ENCODE measurements around the gene HBEGF. TPM values are rescaled to one million over a fixed set of nuclear protein-coding genes. Genes with fewer than 3 reads are reported as not detected.

The HBEGF gene
- total and polyA plus RNA-seq, 2 donors (not counting 1 experiment from before 2014, with no cell fraction given), result 0.89 to 2.4 TPM

DNA sequence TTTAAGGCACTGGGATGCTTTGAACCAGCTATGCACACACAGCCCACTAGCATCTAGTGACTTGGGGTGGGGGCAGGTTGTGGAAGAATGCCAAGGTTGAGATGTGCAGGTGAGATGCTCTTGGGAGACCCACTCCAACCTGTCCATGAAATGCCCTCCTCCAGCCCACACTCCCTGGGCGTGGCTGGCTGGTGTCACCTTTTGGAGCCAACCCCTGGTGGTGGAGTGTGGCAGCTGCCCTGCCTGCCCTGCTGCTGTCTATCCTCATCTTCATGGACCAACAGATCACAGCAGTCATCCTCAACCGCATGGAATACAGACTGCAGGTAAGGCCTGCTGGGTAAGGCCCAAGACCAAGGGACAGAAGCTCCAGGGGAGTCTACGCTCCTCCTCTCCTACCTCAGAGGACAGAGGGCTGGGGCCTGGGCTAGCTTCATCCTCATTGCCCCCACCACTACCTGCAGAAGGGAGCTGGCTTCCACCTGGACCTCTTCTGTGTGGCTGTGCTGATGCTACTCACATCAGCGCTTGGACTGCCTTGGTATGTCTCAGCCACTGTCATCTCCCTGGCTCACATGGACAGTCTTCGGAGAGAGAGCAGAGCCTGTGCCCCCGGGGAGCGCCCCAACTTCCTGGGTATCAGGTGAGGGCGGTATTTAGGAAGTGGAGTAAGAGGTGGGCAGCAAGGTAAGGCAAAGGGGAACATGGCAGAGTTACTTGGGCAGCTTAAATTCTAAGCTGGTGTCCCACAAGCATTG lies 21.0 kb upstream of the HBEGF start:
- 99% methylated on average over 8 of the region's 8 CpGs for WGBS (ENCODE audit: insufficient coverage)
- TF ChIP-seq CTCF (IDR thresholded peaks at IDR 0.05) (no peak), EZH2 (IDR thresholded peaks at IDR 0.05; ENCODE audit: borderline replicate concordance, insufficient read depth, low read depth, low read length, poor library complexity, severe bottlenecking) (no peak)
- Mint-ChIP-seq H3K27ac (no peak overlapping the region), H3K27me3 (no peaks in the 10 kb centered on the region), H3K9me3 (ENCODE audit: insufficient read depth) (no peaks in the 10 kb centered on the region), H3K4me1 (peaks cover 5% of the 10 kb centered on the region), H3K4me3 (no peak overlapping the region)
- CTCF ChIA-PET, result interaction anchor here (0.6 to 1.5 kb wide), 3 partner anchors 9 to 343 kb away, joined by 4 to 6 read pairs (median 6); no protein-coding TSS in a partner anchor
- ATAC-seq (ENCODE audit: low read depth), result no peak
- Histone ChIP-seq H3K27ac (ENCODE audit: low read length in 2 of 2) (no peak overlapping the region), H3K4me3 (ENCODE audit: control extremely low read depth in 1 of 5, extremely low read depth in 1 of 5, insufficient read depth in 1 of 5, low read depth in 2 of 5, low read length in 4 of 5) (no peak overlapping the region), H3K36me3 (replicated peaks in 1 of 2; ENCODE audit: control extremely low read depth in 1 of 2, control insufficient read depth in 1 of 2, extremely low read depth in 1 of 2, insufficient read depth in 2 of 2, low read length in 1 of 2) (no peaks in the 10 kb centered on the region), H3K4me2 (replicated peaks; ENCODE audit: low read depth, low read length, poor library complexity, severe bottlenecking) (no peak overlapping the region), H3K9ac (ENCODE audit: low read length) (no peak overlapping the region), H3K9me3 (ENCODE audit: control extremely low read depth in 1 of 3, control insufficient read depth in 2 of 3, insufficient read depth in 1 of 3, low read length in 2 of 3) (no peaks in the 10 kb centered on the region), H3K79me2 (ENCODE audit: control insufficient read depth, insufficient read depth, low read length) (no peaks in the 10 kb centered on the region), H2AFZ (ENCODE audit: insufficient read depth, low read depth, low read length, poor library complexity, severe bottlenecking) (no peak overlapping the region), H4K20me1 (ENCODE audit: control insufficient read depth, insufficient read depth, low read length, poor library complexity, severe bottlenecking) (no peaks in the 10 kb centered on the region), H3K27me3 (replicated peaks in 1 of 4; ENCODE audit: control extremely low read depth in 1 of 4, control insufficient read depth in 3 of 4, insufficient read depth in 4 of 4, low read length in 3 of 4) (no peaks in the 10 kb centered on the region), H3K4me1 (ENCODE audit: control insufficient read depth in 2 of 2, insufficient read depth in 2 of 2, low read length in 2 of 2) (peaks cover 4 to 7% of the 10 kb centered on the region in 2 donors)
- POLR2A ChIA-PET, result no interaction called here
- no peak for DNase-seq
- intact Hi-C loops (cut with micrococcal nuclease), result no loop called here

DNA sequence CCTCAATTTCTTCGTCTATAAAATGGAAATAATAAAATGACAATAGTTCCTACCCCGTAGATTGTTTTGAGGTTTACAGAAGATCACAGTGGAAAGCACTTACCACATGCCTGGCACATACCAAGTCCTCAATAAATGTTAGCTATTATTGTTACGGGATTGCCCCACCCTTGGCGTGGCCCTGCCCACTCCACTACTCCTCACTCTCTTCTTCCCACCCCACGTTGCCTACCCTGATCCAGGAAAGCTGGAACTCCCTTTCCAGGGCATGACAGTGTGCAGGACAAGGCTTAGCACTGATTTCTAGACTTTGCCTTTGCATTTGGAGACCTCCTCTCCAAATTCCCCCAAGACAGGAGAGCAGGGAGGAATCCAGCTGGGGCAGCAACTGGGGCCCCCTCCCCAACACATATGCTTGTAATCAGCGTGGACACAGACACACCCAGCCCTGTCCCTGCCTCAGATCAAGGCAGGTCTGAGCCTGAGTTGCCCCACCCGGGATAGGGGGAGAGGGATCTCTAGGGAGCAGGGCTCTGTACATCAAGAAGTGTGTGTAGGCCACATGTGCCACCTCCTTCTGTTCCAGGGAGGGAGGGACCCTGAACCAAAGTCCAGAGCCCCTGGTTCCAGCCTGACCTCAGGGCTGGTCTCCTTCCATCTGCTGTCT lies 20.3 kb upstream of the HBEGF start:
- Histone ChIP-seq H3K4me2 (replicated peaks; ENCODE audit: low read depth, low read length, poor library complexity, severe bottlenecking) (no peak overlapping the region), H3K79me2 (ENCODE audit: control insufficient read depth, insufficient read depth, low read length) (no peaks in the 10 kb centered on the region), H2AFZ (ENCODE audit: insufficient read depth, low read depth, low read length, poor library complexity, severe bottlenecking) (no peak overlapping the region), H3K36me3 (replicated peaks in 1 of 2; ENCODE audit: control extremely low read depth in 1 of 2, control insufficient read depth in 1 of 2, extremely low read depth in 1 of 2, insufficient read depth in 2 of 2, low read length in 1 of 2) (no peaks in the 10 kb centered on the region), H3K4me1 (ENCODE audit: control insufficient read depth in 2 of 2, insufficient read depth in 2 of 2, low read length in 2 of 2) (peaks cover 4 to 7% of the 10 kb centered on the region in 2 donors), H3K4me3 (ENCODE audit: control extremely low read depth in 1 of 5, extremely low read depth in 1 of 5, insufficient read depth in 1 of 5, low read depth in 2 of 5, low read length in 4 of 5) (no peak overlapping the region), H3K27ac (ENCODE audit: low read length in 2 of 2) (no peak overlapping the region), H3K27me3 (replicated peaks in 1 of 4; ENCODE audit: control extremely low read depth in 1 of 4, control insufficient read depth in 3 of 4, insufficient read depth in 4 of 4, low read length in 3 of 4) (no peaks in the 10 kb centered on the region), H4K20me1 (ENCODE audit: control insufficient read depth, insufficient read depth, low read length, poor library complexity, severe bottlenecking) (no peaks in the 10 kb centered on the region), H3K9me3 (ENCODE audit: control extremely low read depth in 1 of 3, control insufficient read depth in 2 of 3, insufficient read depth in 1 of 3, low read length in 2 of 3) (no peaks in the 10 kb centered on the region), H3K9ac (ENCODE audit: low read length) (no peak overlapping the region)
- Mint-ChIP-seq H3K9me3 (ENCODE audit: insufficient read depth) (no peaks in the 10 kb centered on the region), H3K27me3 (no peaks in the 10 kb centered on the region), H3K4me1 (peaks cover 5% of the 10 kb centered on the region), H3K27ac (no peak overlapping the region), H3K4me3 (no peak overlapping the region)
- POLR2A ChIA-PET, result no interaction called here
- no peak for ATAC-seq (ENCODE audit: low read depth)
- intact Hi-C loops (cut with micrococcal nuclease), result no loop called here
- TF ChIP-seq CTCF (IDR thresholded peaks at IDR 0.05) (no peak), EZH2 (IDR thresholded peaks at IDR 0.05; ENCODE audit: borderline replicate concordance, insufficient read depth, low read depth, low read length, poor library complexity, severe bottlenecking) (no peak)
- WGBS (ENCODE audit: insufficient coverage), result 93% methylated on average over 5 of the region's 7 CpGs
- CTCF ChIA-PET, result interaction anchor here (0.6 to 2.5 kb wide), 9 partner anchors 8 to 353 kb away, joined by 3 to 12 read pairs (median 5); partner anchors contain the start of gene HBEGF
- no peak for DNase-seq

Measured in B cell (primary cell).